NCI-H446 treated with DMSO at 0.1 percent for 48 hours (cell line): Measurements from ENCODE around the gene GPR176.

Source experiments
- DNase-seq: peaks from one replicate; lab custom pipeline; 2025; lab: John Stamatoyannopoulos, UW

Gene GPR176

DNA sequence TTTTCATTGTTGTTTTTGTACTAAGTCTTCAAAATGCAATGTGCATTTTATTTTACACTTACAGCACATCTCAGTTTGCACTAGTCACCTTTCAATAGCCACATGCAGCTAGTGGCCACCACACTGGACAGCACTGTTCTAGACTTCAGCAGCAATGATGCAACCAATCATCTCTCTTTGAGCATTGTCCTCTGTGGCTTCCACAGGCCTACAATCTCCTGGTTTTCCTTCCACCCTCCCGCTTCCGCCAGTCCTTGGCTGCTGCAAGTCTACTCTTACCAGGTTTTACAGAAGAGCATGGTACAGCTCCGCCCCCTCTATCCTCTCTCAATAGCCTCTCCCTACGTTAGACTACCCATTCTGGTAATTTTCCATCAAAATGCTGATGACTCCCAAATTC lies 112.3 kb downstream of the GPR176 start:
- no peak for DNase-seq

GRCh38 chr15:39804026-39804425 lies 116.0 kb downstream of the GPR176 start:
- DNase-seq: no peak

DNA sequence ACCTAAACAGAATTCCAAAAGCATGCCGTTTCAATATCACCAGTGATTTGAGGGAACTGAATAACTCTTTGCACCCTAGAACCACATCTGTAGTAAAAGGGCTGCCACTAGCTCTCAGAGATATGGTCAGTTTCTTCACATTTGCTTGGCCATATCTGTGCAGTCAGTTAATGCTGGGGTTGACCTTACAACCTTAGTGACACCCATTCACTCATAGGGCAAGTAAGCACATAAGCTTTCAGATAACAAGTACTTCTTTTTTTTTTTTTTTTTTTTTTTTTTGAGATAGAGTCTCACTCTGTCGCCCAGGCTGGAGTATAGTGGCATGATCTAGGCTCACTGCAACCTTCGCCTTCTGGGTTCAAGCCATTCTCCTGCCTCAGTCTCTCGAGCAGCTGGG lies 117.0 kb downstream of the GPR176 start:
- DNase-seq: no peak

- DNase-seq: no peak
These were observed 118.3 kb downstream of the GPR176 start for GRCh38 chr15:39801641-39802309.

- no peak for DNase-seq
These were observed 120.5 kb downstream of the GPR176 start for GRCh38 chr15:39799552-39800011.

- no peak for DNase-seq
These were observed 121.7 kb downstream of the GPR176 start for GRCh38 chr15:39798382-39798781.

DNA sequence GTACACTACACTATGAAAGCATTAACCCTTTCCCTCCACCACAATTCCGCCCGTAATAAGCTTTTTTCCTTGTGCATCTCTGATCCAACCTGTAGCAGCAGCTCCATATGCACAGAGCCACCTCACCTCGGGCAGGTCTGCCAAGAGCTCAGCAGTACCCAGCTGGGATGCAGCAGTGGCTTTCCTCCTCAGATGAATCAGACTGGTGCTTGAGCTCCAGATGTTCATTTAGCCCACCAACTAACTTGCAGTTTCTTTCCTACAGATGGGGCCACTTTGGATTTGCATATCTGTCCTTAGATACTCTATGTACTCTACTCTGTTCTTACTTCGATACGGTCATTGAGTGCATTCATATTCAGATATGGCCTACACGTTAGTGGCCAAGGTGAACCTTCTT lies 122.7 kb downstream of the GPR176 start:
- DNase-seq: no peak

GRCh38 chr15:39796601-39797000 lies 123.5 kb downstream of the GPR176 start:
- no peak for DNase-seq

GRCh38 chr15:39795486-39795885 lies 124.6 kb downstream of the GPR176 start:
- no peak for DNase-seq

- no peak for DNase-seq
These were observed 125.1 kb downstream of the GPR176 start for GRCh38 chr15:39794954-39795353.

GRCh38 chr15:39793923-39794322 lies 126.1 kb downstream of the GPR176 start:
- DNase-seq: no peak

DNA sequence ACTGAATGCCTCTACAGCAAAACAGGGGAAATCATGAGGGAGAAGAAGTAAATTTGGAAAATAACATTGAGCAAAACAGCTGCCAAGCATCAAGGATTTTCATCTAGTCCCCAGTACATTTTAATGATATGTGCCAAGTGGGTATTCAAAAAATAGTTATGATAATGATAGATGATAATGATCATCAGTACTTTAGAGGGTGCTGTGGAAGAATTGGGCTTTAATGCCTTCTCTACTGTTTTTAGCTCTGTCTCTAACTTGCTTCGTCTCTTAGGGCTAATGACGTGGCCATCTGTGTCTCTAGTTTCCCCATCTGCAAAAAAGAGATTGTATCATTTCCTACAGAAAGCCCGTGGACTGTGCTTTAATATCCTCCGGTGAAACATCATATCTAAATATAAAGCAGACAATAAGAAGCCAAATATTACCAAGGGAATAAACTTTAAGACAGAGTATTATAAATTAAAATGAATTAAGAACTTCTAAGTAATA lies 127.2 kb downstream of the GPR176 start:
- DNase-seq: no peak

DNA sequence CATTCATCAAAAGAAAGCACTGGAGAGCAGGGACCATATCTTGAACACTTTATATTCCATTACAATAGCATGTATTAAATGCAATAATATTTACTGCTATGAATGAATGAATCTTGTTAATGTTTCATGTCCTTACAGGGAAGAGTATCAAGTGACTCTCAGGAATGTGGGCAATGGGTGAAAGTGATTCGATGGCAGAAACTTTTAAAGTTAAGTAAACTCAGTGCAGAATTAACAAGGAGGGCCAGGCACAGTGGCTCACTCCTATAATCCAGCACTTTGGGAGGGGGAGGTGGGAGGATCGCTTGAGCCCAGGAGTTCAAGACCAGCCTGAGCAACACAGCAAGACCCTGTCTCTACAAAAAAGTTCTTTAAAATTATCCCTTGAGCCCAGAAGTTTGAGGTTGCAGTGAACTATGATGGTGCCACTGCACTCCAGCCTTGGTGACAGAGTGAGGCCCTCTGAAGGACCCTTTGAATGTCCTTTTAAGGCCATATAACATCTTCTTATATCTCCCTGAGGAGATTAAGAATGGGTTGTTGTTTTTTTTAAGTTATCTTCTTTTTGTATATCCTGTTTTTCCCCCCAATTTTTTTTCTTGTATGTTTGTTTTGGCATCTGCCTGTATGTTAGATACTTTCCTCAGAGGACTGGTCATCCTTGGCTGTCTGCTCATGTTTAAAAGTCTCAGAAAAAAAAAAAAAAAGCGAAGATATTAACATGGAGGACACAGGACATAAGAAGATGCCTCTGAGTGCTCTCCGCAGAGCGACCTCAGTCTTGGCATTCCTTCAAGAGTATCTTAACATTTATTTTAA lies 127.8 kb downstream of the GPR176 start:
- no peak for DNase-seq

- no peak for DNase-seq
These were observed 130.3 kb downstream of the GPR176 start for GRCh38 chr15:39789736-39790135.

DNA sequence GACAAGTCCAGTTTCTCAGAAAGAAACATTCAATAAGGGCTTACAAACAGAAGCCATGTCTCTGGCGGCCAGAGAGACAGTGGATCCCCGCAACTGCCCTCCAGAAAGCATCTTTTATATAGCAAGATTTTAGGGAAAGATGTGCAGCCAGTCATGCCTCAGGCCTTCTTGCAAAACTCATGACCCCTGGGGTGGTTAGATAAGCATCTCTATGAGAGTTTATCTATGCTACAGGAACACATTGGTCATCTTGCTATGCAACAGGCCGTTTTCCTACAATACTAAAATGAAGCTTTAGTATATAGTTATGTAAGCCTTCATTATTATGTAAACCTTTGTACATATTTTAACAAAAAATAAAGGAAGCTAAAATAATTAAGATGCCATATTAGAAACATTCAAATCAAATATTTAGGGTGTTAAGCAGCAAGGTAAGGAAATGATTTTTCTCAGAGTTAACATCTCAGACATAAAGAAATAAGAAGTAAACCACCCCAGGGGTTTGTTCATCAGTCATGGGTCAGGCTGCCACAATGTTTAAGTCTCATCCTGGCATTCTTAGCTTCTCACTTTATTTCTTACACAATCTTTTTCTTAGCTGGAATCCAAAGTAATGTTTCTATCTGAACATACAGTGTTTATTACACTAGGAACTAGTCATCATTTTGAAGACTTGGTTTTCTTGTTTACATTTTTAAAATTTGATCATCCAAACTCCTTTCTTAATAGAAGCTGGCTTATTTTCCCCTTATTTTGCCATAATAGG lies 131.1 kb downstream of the GPR176 start:
- no peak for DNase-seq

- DNase-seq: no peak
These were observed 132.0 kb downstream of the GPR176 start for GRCh38 chr15:39788108-39788507.

DNA sequence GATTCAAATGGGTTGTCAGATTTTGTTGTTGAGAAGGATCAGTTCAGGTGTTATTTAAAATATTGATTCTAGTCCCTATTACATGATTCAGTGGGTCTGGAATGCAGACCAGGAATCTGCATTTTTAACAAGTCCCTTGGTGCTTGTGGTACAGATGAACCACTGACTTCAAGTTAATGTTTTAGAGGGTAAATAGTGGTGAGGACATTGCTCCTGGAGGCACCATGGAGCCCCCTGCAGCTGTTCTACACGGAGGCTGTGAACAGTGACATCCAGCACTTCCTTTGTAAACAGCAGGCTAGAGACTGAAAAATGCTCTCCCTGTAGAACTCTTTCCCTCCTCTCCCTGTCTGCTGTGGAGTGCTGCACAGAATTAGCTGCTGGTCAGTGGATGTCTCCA lies 132.6 kb downstream of the GPR176 start:
- no peak for DNase-seq

DNA sequence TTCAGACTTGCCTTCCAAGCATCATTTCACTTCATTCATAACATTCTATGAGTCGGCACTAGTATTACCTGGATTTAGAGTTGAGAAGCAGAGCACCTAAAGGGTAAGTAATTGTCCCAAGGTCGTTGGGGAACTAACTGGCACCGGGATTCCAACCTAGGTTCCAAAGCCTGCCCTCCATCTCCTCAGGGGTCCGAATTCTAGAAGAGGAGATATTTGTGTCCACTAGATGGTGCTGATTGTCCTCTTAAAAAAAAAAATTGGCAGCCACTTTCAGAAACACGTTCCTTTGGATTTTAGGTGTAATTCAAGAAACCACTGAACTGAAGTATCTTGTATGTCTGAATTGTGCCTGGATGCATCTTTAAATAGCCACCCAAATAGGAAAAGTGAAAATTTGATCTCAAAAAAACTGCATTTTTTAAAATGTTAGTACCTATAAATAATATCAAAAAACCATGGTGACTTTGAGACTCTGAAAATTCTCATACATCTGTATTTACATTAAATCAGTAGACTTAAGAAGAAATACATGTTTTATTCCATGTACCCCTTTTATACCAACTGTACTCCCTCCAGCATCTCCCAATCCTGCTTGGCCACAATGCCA lies 133.5 kb downstream of the GPR176 start:
- peak; percentile 15 for DNase-seq

- no peak for DNase-seq
These were observed 134.2 kb downstream of the GPR176 start for GRCh38 chr15:39785841-39786240.

DNA sequence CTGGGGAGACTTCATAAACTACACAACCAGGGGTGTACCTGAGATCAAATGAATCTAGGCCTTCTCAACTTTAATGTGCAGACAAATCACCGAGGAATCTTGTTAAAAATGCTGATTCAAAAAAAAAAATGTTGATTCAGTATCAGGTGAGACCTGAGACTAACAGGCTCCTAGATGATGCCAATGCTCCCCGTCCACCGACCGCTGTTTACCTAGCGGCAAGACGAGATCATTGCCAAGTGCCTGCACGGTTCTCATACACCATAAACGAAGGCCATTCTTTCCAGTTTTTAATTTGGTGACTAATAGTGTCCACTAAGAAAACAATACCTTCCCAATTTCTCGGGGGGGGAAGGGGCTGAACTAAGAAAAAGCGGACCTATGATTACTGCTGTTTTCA lies 134.9 kb downstream of the GPR176 start:
- DNase-seq: no peak

GRCh38 chr15:39784638-39785037 lies 135.4 kb downstream of the GPR176 start:
- no peak for DNase-seq

GRCh38 chr15:39784125-39784524 lies 135.9 kb downstream of the GPR176 start:
- no peak for DNase-seq
